Keratinocyte (primary cell): ENCODE data around the gene CNTNAP5. TPM values are rescaled to one million over a fixed set of nuclear protein-coding genes. Genes with fewer than 3 reads are reported as not detected.

Experiments used
- DNase-seq: peaks from one replicate; pipeline ENCODE4 v3.0.0-alpha.2; 2011; ENCODE audit warnings: low read depth, missing footprints, low spot score
- FAIRE-seq: peaks from 2 replicates; lab custom pipeline; 2011; peaks lifted over from hg19 to GRCh38; lab: Jason Lieb, UNC
- H2AFZ ChIP-seq: 2 replicates; pipeline ENCODE4 v1.6.0; 2012; ENCODE audit warnings: low read length, control low read depth, inconsistent platforms; ENCODE audit not compliant: control insufficient read depth
- H3K27ac ChIP-seq: 2 replicates; pipeline ENCODE4 v1.5.1; 2011; ENCODE audit warnings: low read length; ENCODE audit not compliant: control insufficient read depth, insufficient read depth
- H3K27me3 ChIP-seq: 3 replicates; pipeline ENCODE4 v1.6.0; 2011; ENCODE audit warnings: low read length; ENCODE audit not compliant: control insufficient read depth, insufficient read depth; ENCODE audit errors: extremely low read depth
- H3K36me3 ChIP-seq, 2 experiments: 2 replicates in 1 of 2; 3 replicates in 1 of 2; pipeline ENCODE4 v1.5.1; 2011; ENCODE audit warnings: low read length in 2 of 2, mild to moderate bottlenecking in 1 of 2; ENCODE audit not compliant: control insufficient read depth in 2 of 2, insufficient read depth in 2 of 2; ENCODE audit errors: extremely low read depth in 1 of 2
- H3K4me1 ChIP-seq: 3 replicates; pipeline ENCODE4 v1.5.1; 2011; ENCODE audit warnings: low read length; ENCODE audit not compliant: control insufficient read depth, insufficient read depth; ENCODE audit errors: extremely low read depth
- H3K4me2 ChIP-seq: 3 replicates; pipeline ENCODE4 v1.6.0; 2011; ENCODE audit warnings: low read depth, low read length; ENCODE audit not compliant: control insufficient read depth, insufficient read depth; ENCODE audit errors: extremely low read depth
- H3K4me3 ChIP-seq, 3 experiments: fragments of 200-600 bp in 1 of 3; sonication (generic) in 1 of 3; 2 replicates in 2 of 3; 3 replicates in 1 of 3; pipeline ENCODE4 v1.5.1; 2011 to 2016; ENCODE audit warnings: low read length in 3 of 3, mild to moderate bottlenecking in 3 of 3, control low read depth in 2 of 3, inconsistent platforms in 1 of 3, low read depth in 1 of 3, mixed read lengths in 1 of 3, mixed run types in 1 of 3, moderate library complexity in 1 of 3; ENCODE audit not compliant: control insufficient read depth in 2 of 3, insufficient read depth in 2 of 3; ENCODE audit errors: extremely low read depth in 1 of 3
- H3K79me2 ChIP-seq: 2 replicates; pipeline ENCODE4 v1.6.0; 2012; ENCODE audit warnings: low read length; ENCODE audit not compliant: control insufficient read depth, insufficient read depth
- H3K9ac ChIP-seq: 3 replicates; pipeline ENCODE4 v1.6.0; 2011; ENCODE audit warnings: low read length; ENCODE audit not compliant: control insufficient read depth, insufficient read depth; ENCODE audit errors: extremely low read depth
- H3K9me1 ChIP-seq: 3 replicates; pipeline ENCODE4 v1.6.0; 2011; ENCODE audit warnings: low read length; ENCODE audit not compliant: control insufficient read depth, insufficient read depth; ENCODE audit errors: extremely low read depth
- H3K9me3 ChIP-seq: 2 replicates; pipeline ENCODE4 v1.5.1; 2012; ENCODE audit warnings: low read depth, low read length; ENCODE audit not compliant: control insufficient read depth
- H4K20me1 ChIP-seq: 3 replicates; pipeline ENCODE4 v1.6.0; 2011; ENCODE audit warnings: low read length; ENCODE audit not compliant: control insufficient read depth, insufficient read depth; ENCODE audit errors: extremely low read depth
- EZH2 ChIP-seq: IDR thresholded peaks from one replicate; pipeline ENCODE4 v1.6.1; 2012; ENCODE audit warnings: inconsistent platforms, mild to moderate bottlenecking, low read length, moderate library complexity
- dilution Hi-C: fragments of 300-500 bp; cut with MboI; formaldehyde crosslinking; loops from one replicate; pipeline ENCODE4 v1.7.0; 2020; ENCODE audit warnings: low sequenced_read_pairs; ENCODE audit not compliant: extremely low pct_ligation_motif_present
- polyA plus RNA-seq, 5 experiments: library from polyadenylated mRNA; depleted of rRNA in 3 of 5; stranded (reverse) in 3 of 5; stranded (forward) in 1 of 5; unstranded in 1 of 5; fragments of >200 nt; gene quantifications; 1 replicate in 1 of 5; 2 replicates in 3 of 5; 3 replicates in 1 of 5; pipeline versions ENCODE4 v1.2.1 to v1.2.3, GENCODE V29; 2011 to 2012; ENCODE audit warnings: missing spikeins in 2 of 5, low read depth in 1 of 5, low replicate concordance in 1 of 5
- TF ChIP-seq, protein P1 (sequence below), 3 experiments: IDR thresholded peaks in 1 of 3; conservative IDR thresholded peaks in 1 of 3; optimal IDR thresholded peaks in 1 of 3; 2 replicates in 2 of 3; 3 replicates in 1 of 3; pipeline versions ENCODE3 to v1.5.1; 2011; ENCODE audit warnings: low read length in 3 of 3, mild to moderate bottlenecking in 3 of 3, moderate library complexity in 2 of 3, control low read depth in 1 of 3, inconsistent platforms in 1 of 3; ENCODE audit not compliant: insufficient read depth in 2 of 3; ENCODE audit errors: extremely low read depth in 1 of 3

Gene CNTNAP5
- polyA plus RNA-seq, 1 donor (not counting 4 experiments of a cell fraction or from before 2014, with no cell fraction given), result not detected

DNA sequence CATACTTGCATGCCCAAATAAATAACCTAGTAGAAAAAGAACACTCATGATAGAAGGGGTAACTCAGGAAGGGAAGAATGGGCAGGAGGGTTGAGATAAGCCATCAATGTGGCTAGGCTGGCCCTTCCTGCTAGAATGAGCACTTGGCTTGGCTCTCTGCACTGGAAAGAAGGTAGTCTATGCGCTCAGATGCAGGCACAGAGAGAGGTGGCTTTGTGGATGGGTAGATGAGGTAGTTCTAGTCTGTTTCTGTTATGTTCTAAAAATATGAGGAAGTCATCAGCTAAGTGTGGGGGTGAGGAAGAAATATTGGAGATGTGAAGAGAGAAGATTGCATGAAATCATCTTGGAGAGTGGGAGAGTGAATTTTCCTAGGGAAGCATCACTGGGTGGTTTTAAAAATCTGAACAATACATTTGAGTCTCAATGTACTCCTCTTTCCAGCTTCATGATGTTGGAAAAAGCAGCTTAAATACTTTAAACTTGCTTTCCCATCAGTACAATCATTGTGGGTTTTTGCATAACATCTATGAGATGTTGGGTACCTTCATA is 357.1 kb downstream of the CNTNAP5 start:
- dilution Hi-C loops, result no loop called here
- no peaks in the 10 kb centered on the region for H4K20me1 ChIP-seq
- H3K27me3 ChIP-seq, result no peaks in the 10 kb centered on the region
- H2AFZ ChIP-seq, result no peak overlapping the region
- no peaks in the 10 kb centered on the region for H3K79me2 ChIP-seq
- H3K9me3 ChIP-seq, result no peaks in the 10 kb centered on the region
- H3K9ac ChIP-seq, result no peak overlapping the region
- TF ChIP-seq EZH2, result no peak
- TF ChIP-seq, protein P1, sequence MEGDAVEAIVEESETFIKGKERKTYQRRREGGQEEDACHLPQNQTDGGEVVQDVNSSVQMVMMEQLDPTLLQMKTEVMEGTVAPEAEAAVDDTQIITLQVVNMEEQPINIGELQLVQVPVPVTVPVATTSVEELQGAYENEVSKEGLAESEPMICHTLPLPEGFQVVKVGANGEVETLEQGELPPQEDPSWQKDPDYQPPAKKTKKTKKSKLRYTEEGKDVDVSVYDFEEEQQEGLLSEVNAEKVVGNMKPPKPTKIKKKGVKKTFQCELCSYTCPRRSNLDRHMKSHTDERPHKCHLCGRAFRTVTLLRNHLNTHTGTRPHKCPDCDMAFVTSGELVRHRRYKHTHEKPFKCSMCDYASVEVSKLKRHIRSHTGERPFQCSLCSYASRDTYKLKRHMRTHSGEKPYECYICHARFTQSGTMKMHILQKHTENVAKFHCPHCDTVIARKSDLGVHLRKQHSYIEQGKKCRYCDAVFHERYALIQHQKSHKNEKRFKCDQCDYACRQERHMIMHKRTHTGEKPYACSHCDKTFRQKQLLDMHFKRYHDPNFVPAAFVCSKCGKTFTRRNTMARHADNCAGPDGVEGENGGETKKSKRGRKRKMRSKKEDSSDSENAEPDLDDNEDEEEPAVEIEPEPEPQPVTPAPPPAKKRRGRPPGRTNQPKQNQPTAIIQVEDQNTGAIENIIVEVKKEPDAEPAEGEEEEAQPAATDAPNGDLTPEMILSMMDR (optimal IDR thresholded peaks at IDR 0.05 in 1 of 3, IDR thresholded peaks at IDR 0.05 in 1 of 3, conservative IDR thresholded peaks at IDR 0.05 in 1 of 3; ENCODE audit: extremely low read depth in 1 of 3, insufficient read depth in 2 of 3, low read length in 3 of 3), result no peak
- no peak overlapping the region for H3K4me3 ChIP-seq
- H3K4me1 ChIP-seq, result no peaks in the 10 kb centered on the region
- H3K36me3 ChIP-seq, result no peaks in the 10 kb centered on the region
- no peak overlapping the region for H3K4me2 ChIP-seq
- H3K27ac ChIP-seq, result no peak overlapping the region
- no peaks in the 10 kb centered on the region for H3K9me1 ChIP-seq
- no peak for FAIRE-seq
- DNase-seq, result no peak

DNA sequence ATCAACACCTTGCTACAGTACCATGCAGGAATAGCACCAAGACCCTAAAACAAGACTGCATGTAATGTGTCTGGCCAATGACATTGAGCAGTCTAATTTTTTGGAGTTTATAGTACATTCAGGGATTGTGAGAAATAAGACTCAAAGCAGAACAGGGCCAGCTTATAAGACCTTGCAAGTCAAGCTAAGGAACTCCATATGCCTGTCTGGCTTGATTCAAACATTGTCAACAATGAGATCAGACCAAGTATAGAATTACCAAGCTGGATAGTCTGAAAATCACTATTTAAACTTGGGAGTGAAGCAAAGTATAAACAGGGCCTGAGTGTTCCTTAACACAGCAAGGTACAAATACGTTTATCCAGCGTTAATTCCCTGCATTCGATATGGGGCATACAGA is 370.9 kb downstream of the CNTNAP5 start:
- no peaks in the 10 kb centered on the region for H3K9me1 ChIP-seq
- dilution Hi-C loops, result no loop called here
- no peak overlapping the region for H3K27ac ChIP-seq
- no peak overlapping the region for H2AFZ ChIP-seq
- TF ChIP-seq, protein P1 (optimal IDR thresholded peaks at IDR 0.05 in 1 of 3, IDR thresholded peaks at IDR 0.05 in 1 of 3, conservative IDR thresholded peaks at IDR 0.05 in 1 of 3; ENCODE audit: extremely low read depth in 1 of 3, insufficient read depth in 2 of 3, low read length in 3 of 3), result no peak
- no peak for TF ChIP-seq EZH2
- no peaks in the 10 kb centered on the region for H3K4me1 ChIP-seq
- FAIRE-seq (no peak), DNase-seq (no peak)
- no peak overlapping the region for H3K4me2 ChIP-seq
- H3K4me3 ChIP-seq, result no peak overlapping the region
- H3K79me2 ChIP-seq, result no peaks in the 10 kb centered on the region
- no peaks in the 10 kb centered on the region for H3K9me3 ChIP-seq
- no peaks in the 10 kb centered on the region for H3K36me3 ChIP-seq
- no peaks in the 10 kb centered on the region for H3K27me3 ChIP-seq
- no peaks in the 10 kb centered on the region for H4K20me1 ChIP-seq
- no peak overlapping the region for H3K9ac ChIP-seq
